WTC11 (cell line): ENCODE results near the gene SGIP1. TPM values are rescaled to one million over a fixed set of nuclear protein-coding genes. Genes with fewer than 3 reads are reported as not detected.

Source experiments
- ATAC-seq: fragments of 200-7000 bp; cut with Tn5 transposase; 2 replicates; pipeline ENCODE4 v1.10.0; 2021; ENCODE audit warnings: mild to moderate bottlenecking, moderate library complexity
- CTCF ChIA-PET: fragments of 300-600 bp; sonication (Branson Sonifier 250); formaldehyde crosslinking; loops from one replicate; lab custom pipeline; 2021; ENCODE audit warnings: antibody characterized with exemption; lab: Charles Lee
- POLR2A ChIA-PET: fragments of 350-600 bp; sonication (Branson Sonifier 250); formaldehyde crosslinking; loops from one replicate; lab custom pipeline; 2021; ENCODE audit warnings: antibody characterized with exemption; lab: Charles Lee
- DNase-seq: peaks from one replicate; pipeline ENCODE4 v3.0.0; 2021; ENCODE audit warnings: low spot score
- H3K27ac Mint-ChIP-seq: 2 replicates; pipeline ENCODE4 v1.8.0; 2021; ENCODE audit warnings: mixed read lengths
- H3K27me3 Mint-ChIP-seq: 2 replicates; pipeline ENCODE4 v1.8.0; 2021; ENCODE audit warnings: low read depth, mild to moderate bottlenecking, moderate library complexity, mixed read lengths
- H3K36me3 Mint-ChIP-seq: 2 replicates; pipeline ENCODE4 v1.8.0; 2021; ENCODE audit warnings: mixed read lengths
- H3K4me1 Mint-ChIP-seq: 2 replicates; pipeline ENCODE4 v1.8.0; 2022; ENCODE audit warnings: mixed read lengths
- H3K4me3 Mint-ChIP-seq: 2 replicates; pipeline ENCODE4 v1.8.0; 2021; ENCODE audit warnings: mild to moderate bottlenecking, moderate library complexity, mixed read lengths
- H3K9me3 Mint-ChIP-seq: 2 replicates; pipeline ENCODE4 v1.8.0; 2021; ENCODE audit warnings: mixed read lengths
- ATF1 ChIP-seq: sonication (generic); formaldehyde crosslinking; IDR thresholded peaks from 2 replicates; pipeline ENCODE4 v1.8.1; 2023; ENCODE audit warnings: mild to moderate bottlenecking, moderate library complexity, missing genetic modification reagents
- ATF2 ChIP-seq: sonication (generic); formaldehyde crosslinking; IDR thresholded peaks from 2 replicates; pipeline ENCODE4 v1.8.1; 2022; ENCODE audit warnings: low read depth, missing genetic modification reagents, borderline replicate concordance
- CREB1 ChIP-seq: sonication (generic); formaldehyde crosslinking; IDR thresholded peaks from 2 replicates; pipeline ENCODE4 v1.8.0; 2023; ENCODE audit warnings: mild to moderate bottlenecking, missing genetic modification reagents
- ESRRA ChIP-seq: sonication (generic); formaldehyde crosslinking; IDR thresholded peaks from 2 replicates; pipeline ENCODE4 v1.8.1; 2022; ENCODE audit warnings: mild to moderate bottlenecking, missing genetic modification reagents, borderline replicate concordance
- ETV6 ChIP-seq: sonication (generic); formaldehyde crosslinking; IDR thresholded peaks from 2 replicates; pipeline ENCODE4 v1.8.1; 2022; ENCODE audit warnings: mild to moderate bottlenecking, missing genetic modification reagents
- FOXP1 ChIP-seq: sonication (generic); formaldehyde crosslinking; IDR thresholded peaks from 2 replicates; pipeline ENCODE4 v1.8.0; 2022; ENCODE audit warnings: missing genetic modification reagents, mild to moderate bottlenecking, moderate library complexity, borderline replicate concordance
- GRHL2 ChIP-seq: fragments of 250-450 bp; sonication (Bioruptor Pico); IDR thresholded peaks from 2 replicates; pipeline ENCODE4 v1.8.0; 2022; ENCODE audit warnings: mild to moderate bottlenecking, moderate library complexity; ENCODE audit not compliant: insufficient replicate concordance, severe bottlenecking
- HMGXB4 ChIP-seq: sonication (generic); formaldehyde crosslinking; IDR thresholded peaks from 2 replicates; pipeline ENCODE4 v1.8.1; 2023; ENCODE audit warnings: mild to moderate bottlenecking, moderate library complexity, missing genetic modification reagents
- IRF1 ChIP-seq: sonication (generic); formaldehyde crosslinking; IDR thresholded peaks from 2 replicates; pipeline ENCODE4 v1.8.0; 2023; ENCODE audit warnings: missing genetic modification reagents
- IRF2 ChIP-seq: sonication (generic); formaldehyde crosslinking; IDR thresholded peaks from 2 replicates; pipeline ENCODE4 v1.8.0; 2022; ENCODE audit warnings: low read depth, missing genetic modification reagents, borderline replicate concordance
- KAT7 ChIP-seq: sonication (generic); formaldehyde crosslinking; IDR thresholded peaks from 2 replicates; pipeline ENCODE4 v1.8.1; 2023; ENCODE audit warnings: missing genetic modification reagents, mild to moderate bottlenecking, borderline replicate concordance
- MXD4 ChIP-seq: fragments of 250-450 bp; sonication (Bioruptor Pico); IDR thresholded peaks from 2 replicates; pipeline ENCODE4 v1.8.0; 2021; ENCODE audit warnings: mild to moderate bottlenecking, moderate library complexity, borderline replicate concordance
- NFATC4 ChIP-seq: fragments of 250-450 bp; sonication (Bioruptor Pico); IDR thresholded peaks from 2 replicates; pipeline ENCODE4 v1.9.0; 2021; ENCODE audit warnings: mild to moderate bottlenecking
- NR2C2 ChIP-seq: sonication (generic); formaldehyde crosslinking; IDR thresholded peaks from 2 replicates; pipeline ENCODE4 v1.8.0; 2022; ENCODE audit warnings: mild to moderate bottlenecking, missing genetic modification reagents
- OVOL2 ChIP-seq: fragments of 250-450 bp; sonication (Bioruptor Pico); IDR thresholded peaks from 2 replicates; pipeline ENCODE4 v1.9.0; 2021; ENCODE audit warnings: mild to moderate bottlenecking, borderline replicate concordance
- TEAD1 ChIP-seq: sonication (generic); formaldehyde crosslinking; IDR thresholded peaks from 2 replicates; pipeline ENCODE4 v1.8.0; 2022; ENCODE audit warnings: mild to moderate bottlenecking, missing genetic modification reagents
- USF1 ChIP-seq: sonication (generic); formaldehyde crosslinking; IDR thresholded peaks from 2 replicates; pipeline ENCODE4 v1.8.0; 2022; ENCODE audit warnings: mild to moderate bottlenecking, missing genetic modification reagents
- ZBTB21 ChIP-seq: sonication (generic); formaldehyde crosslinking; IDR thresholded peaks from 2 replicates; pipeline ENCODE4 v1.8.1; 2023; ENCODE audit warnings: mild to moderate bottlenecking, missing genetic modification reagents, borderline replicate concordance
- ZNF396 ChIP-seq: fragments of 250-450 bp; sonication (Bioruptor Pico); IDR thresholded peaks from 2 replicates; pipeline ENCODE4 v1.8.0; 2021; ENCODE audit warnings: mild to moderate bottlenecking, moderate library complexity, borderline replicate concordance
- ZNF416 ChIP-seq: fragments of 250-450 bp; sonication (Bioruptor Pico); IDR thresholded peaks from 2 replicates; pipeline ENCODE4 v1.9.0; 2021; ENCODE audit warnings: mild to moderate bottlenecking, inconsistent platforms
- ZNF423 ChIP-seq: fragments of 250-450 bp; sonication (Bioruptor Pico); IDR thresholded peaks from 2 replicates; pipeline ENCODE4 v2.1.2; 2022; ENCODE audit warnings: mild to moderate bottlenecking, moderate library complexity
- total RNA-seq: library from RNA; stranded (reverse); gene quantifications from 3 replicates; pipeline ENCODE4 v1.2.3, GENCODE V29; 2021
- TF ChIP-seq, protein P1 (sequence below): fragments of 200-600 bp; IDR thresholded peaks from 2 replicates; pipeline ENCODE4 v1.8.0; 2022; ENCODE audit warnings: antibody characterized with exemption
- TF ChIP-seq, protein P2 (sequence below): sonication (generic); formaldehyde crosslinking; IDR thresholded peaks from 2 replicates; pipeline ENCODE4 v1.8.1; 2022; ENCODE audit warnings: low read depth, mild to moderate bottlenecking, moderate library complexity, missing genetic modification reagents, borderline replicate concordance

SGIP1 gene
- total RNA-seq, 1 experiment from 2014 or later = 3.9 TPM

GRCh38 chr1:66774438-66774837 lies 240.5 kb downstream of the SGIP1 start (continued):
- TF ChIP-seq IRF2 (CRISPR knock-in tag) = no peak
- TF ChIP-seq HMGXB4 (CRISPR knock-in tag) = no peak

DNA sequence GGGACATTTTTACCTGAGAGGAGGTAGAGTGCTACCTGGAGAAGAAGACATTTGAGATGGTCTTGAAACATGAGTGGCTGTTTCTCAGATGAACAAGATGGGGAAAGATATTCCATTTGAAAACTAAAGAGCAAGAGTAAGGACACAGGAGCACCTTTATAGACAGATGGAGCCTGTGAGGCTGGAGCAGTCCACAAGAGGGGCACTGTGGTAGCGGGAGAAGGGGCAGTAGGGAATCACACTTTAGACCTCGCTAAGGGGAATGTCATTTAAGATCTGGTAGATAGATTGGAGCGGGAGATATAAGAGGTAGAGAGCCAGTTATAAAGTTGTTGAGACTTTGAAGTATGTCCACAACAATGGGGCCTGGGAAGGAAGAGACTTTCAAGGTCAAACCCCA lies 241.7 kb downstream of the SGIP1 start:
- Mint-ChIP-seq H3K4me1 (no peaks in the 10 kb centered on the region), H3K27ac (no peak overlapping the region), H3K36me3 (peaks cover 14% of the 10 kb centered on the region), H3K9me3 (peaks cover 13% of the 10 kb centered on the region), H3K27me3 (no peaks in the 10 kb centered on the region; the same call in 1 of the 2 replicates), H3K4me3 (no peak overlapping the region)
- no peak for TF ChIP-seq NR2C2 (CRISPR knock-in tag)
- no peak for TF ChIP-seq GRHL2
- no peak for TF ChIP-seq ESRRA (CRISPR knock-in tag)
- no peak for TF ChIP-seq NFATC4 (CRISPR knock-in tag)
- no peak for TF ChIP-seq ZNF423 (CRISPR knock-in tag)
- no peak for DNase-seq
- POLR2A ChIA-PET = no interaction called here
- no peak for ATAC-seq
- CTCF ChIA-PET = no interaction called here

- Mint-ChIP-seq H3K4me3 (no peak overlapping the region), H3K9me3 (peaks cover 32% of the 10 kb centered on the region), H3K36me3 (peaks cover 24% of the 10 kb centered on the region), H3K4me1 (no peaks in the 10 kb centered on the region), H3K27ac (no peak overlapping the region), H3K27me3 (no peaks in the 10 kb centered on the region; the same call in 1 of the 2 replicates)
- CTCF ChIA-PET = no interaction called here
- DNase-seq (no peak), ATAC-seq (no peak)
- POLR2A ChIA-PET = no interaction called here
- no peak for TF ChIP-seq ZBTB21 (CRISPR knock-in tag)
- TF ChIP-seq KAT7 (CRISPR knock-in tag) = no peak
- TF ChIP-seq TEAD1 (CRISPR knock-in tag) = no peak
- no peak for TF ChIP-seq ZNF396 (CRISPR knock-in tag)
- no peak for TF ChIP-seq OVOL2
- no peak for TF ChIP-seq MXD4
- no peak for TF ChIP-seq GRHL2
- no peak for TF ChIP-seq NFATC4 (CRISPR knock-in tag)
- TF ChIP-seq HMGXB4 (CRISPR knock-in tag) = no peak
- no peak for TF ChIP-seq ATF1 (CRISPR knock-in tag)
- no peak for TF ChIP-seq ATF2 (CRISPR knock-in tag)
- TF ChIP-seq ZNF416 (CRISPR knock-in tag) = no peak
- TF ChIP-seq, protein P1, sequence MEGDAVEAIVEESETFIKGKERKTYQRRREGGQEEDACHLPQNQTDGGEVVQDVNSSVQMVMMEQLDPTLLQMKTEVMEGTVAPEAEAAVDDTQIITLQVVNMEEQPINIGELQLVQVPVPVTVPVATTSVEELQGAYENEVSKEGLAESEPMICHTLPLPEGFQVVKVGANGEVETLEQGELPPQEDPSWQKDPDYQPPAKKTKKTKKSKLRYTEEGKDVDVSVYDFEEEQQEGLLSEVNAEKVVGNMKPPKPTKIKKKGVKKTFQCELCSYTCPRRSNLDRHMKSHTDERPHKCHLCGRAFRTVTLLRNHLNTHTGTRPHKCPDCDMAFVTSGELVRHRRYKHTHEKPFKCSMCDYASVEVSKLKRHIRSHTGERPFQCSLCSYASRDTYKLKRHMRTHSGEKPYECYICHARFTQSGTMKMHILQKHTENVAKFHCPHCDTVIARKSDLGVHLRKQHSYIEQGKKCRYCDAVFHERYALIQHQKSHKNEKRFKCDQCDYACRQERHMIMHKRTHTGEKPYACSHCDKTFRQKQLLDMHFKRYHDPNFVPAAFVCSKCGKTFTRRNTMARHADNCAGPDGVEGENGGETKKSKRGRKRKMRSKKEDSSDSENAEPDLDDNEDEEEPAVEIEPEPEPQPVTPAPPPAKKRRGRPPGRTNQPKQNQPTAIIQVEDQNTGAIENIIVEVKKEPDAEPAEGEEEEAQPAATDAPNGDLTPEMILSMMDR = no peak
- no peak for TF ChIP-seq ETV6 (CRISPR knock-in tag)
- TF ChIP-seq, protein P2, sequence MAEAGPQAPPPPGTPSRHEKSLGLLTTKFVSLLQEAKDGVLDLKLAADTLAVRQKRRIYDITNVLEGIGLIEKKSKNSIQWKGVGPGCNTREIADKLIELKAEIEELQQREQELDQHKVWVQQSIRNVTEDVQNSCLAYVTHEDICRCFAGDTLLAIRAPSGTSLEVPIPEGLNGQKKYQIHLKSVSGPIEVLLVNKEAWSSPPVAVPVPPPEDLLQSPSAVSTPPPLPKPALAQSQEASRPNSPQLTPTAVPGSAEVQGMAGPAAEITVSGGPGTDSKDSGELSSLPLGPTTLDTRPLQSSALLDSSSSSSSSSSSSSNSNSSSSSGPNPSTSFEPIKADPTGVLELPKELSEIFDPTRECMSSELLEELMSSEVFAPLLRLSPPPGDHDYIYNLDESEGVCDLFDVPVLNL (CRISPR knock-in tag) = no peak
- no peak for TF ChIP-seq FOXP1 (CRISPR knock-in tag)
- no peak for TF ChIP-seq CREB1 (CRISPR knock-in tag)
- TF ChIP-seq IRF1 = no peak
- TF ChIP-seq USF1 (CRISPR knock-in tag) = no peak
These were observed 243.9 kb downstream of the SGIP1 start for GRCh38 chr1:66777831-66778230.
